Vagina (tissue), 2 donors: ENCODE data around the gene BID.

ENCODE experiments used
- CTCF ChIP-seq, 3 experiments: fragments of 450-650 bp in 2 of 3; fragments of 200-600 bp in 1 of 3; sonication (generic) in 1 of 3; IDR thresholded peaks; one replicate each; pipeline ENCODE4 v1.5.1; 2017 to 2019; ENCODE audit warnings: antibody characterized with exemption in 3 of 3, mild to moderate bottlenecking in 2 of 3, moderate library complexity in 2 of 3
- POLR2A ChIP-seq, 2 donors: fragments of 450-650 bp; IDR thresholded peaks; one replicate each; pipeline ENCODE4 v1.6.1; 2017; ENCODE audit warnings: antibody characterized with exemption in 2 of 2, mild to moderate bottlenecking in 2 of 2, moderate library complexity in 2 of 2

DNA sequence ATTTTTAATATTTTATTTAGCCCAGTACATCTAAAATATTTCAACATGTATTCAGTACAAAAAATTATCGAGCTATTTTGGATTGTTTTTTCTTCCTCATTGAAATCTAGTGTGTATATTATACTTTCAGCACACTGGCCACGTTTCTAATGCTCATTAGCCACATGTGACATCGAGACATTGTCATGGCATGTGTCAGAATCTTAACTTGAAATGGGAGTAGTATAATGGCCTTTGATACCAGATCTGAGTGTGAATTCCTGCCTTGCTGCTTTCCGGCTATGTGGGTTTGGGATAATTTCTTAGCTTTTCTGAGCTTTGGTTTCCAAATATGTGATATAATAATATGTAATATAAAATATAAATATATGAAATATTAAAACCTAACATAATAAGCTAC lies 81.4 kb downstream of the BID start:
- TF ChIP-seq CTCF (IDR thresholded peaks at IDR 0.05) (no peak), POLR2A (IDR thresholded peaks at IDR 0.05) (no peak)
